SJCRH30 (cell line): ENCODE results near the gene COL4A2. TPM values are rescaled to one million over a fixed set of nuclear protein-coding genes. Genes with fewer than 3 reads are reported as not detected.

ENCODE experiments used
- DNase-seq, 2 experiments: peaks; one replicate each; pipeline ENCODE4 v3.0.0-alpha.2; 2015 to 2020
- H3K27ac ChIP-seq: fragments of 250-450 bp; sonication (Bioruptor Pico); 2 replicates; pipeline ENCODE4 v1.5.1; 2020; ENCODE audit warnings: mild to moderate bottlenecking, moderate library complexity
- H3K27me3 ChIP-seq: fragments of 250-450 bp; sonication (Bioruptor Pico); 2 replicates; pipeline ENCODE4 v1.5.1; 2020; ENCODE audit warnings: mild to moderate bottlenecking, moderate library complexity
- H3K36me3 ChIP-seq: fragments of 250-450 bp; sonication (Bioruptor Pico); 2 replicates; pipeline ENCODE4 v1.5.1; 2020; ENCODE audit warnings: mild to moderate bottlenecking, moderate library complexity
- H3K4me1 ChIP-seq: fragments of 250-450 bp; sonication (Bioruptor Pico); 2 replicates; pipeline ENCODE4 v1.5.1; 2020; ENCODE audit warnings: mild to moderate bottlenecking, moderate library complexity
- H3K4me3 ChIP-seq: fragments of 250-450 bp; sonication (Bioruptor Pico); 2 replicates; pipeline ENCODE4 v1.5.1; 2020; ENCODE audit warnings: mild to moderate bottlenecking, moderate library complexity
- H3K9me3 ChIP-seq: fragments of 250-450 bp; sonication (Bioruptor Pico); replicated peaks from 2 replicates; pipeline ENCODE4 v1.5.1; 2020; ENCODE audit warnings: mild to moderate bottlenecking, moderate library complexity
- total RNA-seq: library from RNA; depleted of rRNA; stranded (reverse); fragments of >200 nt; shearing (Covaris generic); gene quantifications from 2 replicates; pipeline ENCODE4 v1.2.3, GENCODE V29; 2014

COL4A2 gene
- total RNA-seq, 1 experiment from 2014 or later, result 251 TPM

- Histone ChIP-seq H3K27ac (no peak overlapping the region), H3K9me3 (no peaks in the 10 kb centered on the region), H3K27me3 (no peaks in the 10 kb centered on the region), H3K36me3 (peaks cover 7% of the 10 kb centered on the region; the same call in 1 of the 2 replicates), H3K4me1 (no peaks in the 10 kb centered on the region), H3K4me3 (no peak overlapping the region)
- no peak for DNase-seq
Measured at GRCh38 chr13:110290826-110291225, 16.3 kb upstream of the COL4A2 start.

GRCh38 chr13:110291286-110291685 is 15.8 kb upstream of the COL4A2 start:
- no peak for DNase-seq
- Histone ChIP-seq H3K4me3 (no peak overlapping the region), H3K27me3 (no peaks in the 10 kb centered on the region), H3K27ac (no peak overlapping the region), H3K9me3 (no peaks in the 10 kb centered on the region), H3K4me1 (no peaks in the 10 kb centered on the region; the same call in 1 of the 2 replicates), H3K36me3 (peaks cover 6% of the 10 kb centered on the region; the same call in 1 of the 2 replicates)

DNA sequence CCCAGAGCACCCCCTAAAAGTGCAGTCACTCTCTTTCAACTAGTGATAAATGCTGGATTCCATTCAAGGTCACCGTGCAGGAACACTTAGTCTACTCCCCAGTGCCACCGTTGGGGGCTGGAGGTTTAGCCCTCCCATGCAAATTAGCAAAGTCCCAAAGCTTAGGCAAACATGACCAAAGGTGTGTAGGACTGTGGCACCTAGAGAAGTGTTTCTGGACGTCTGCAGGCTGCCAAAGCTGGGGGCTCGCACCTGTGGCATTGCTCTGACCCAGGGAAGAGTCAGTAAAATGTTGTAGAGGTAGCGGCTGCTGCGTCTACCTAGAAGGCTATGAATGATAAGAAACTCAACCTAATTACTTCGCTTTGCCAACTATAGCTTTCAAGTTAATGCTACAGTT is 14.0 kb upstream of the COL4A2 start:
- Histone ChIP-seq H3K27me3 (no peaks in the 10 kb centered on the region), H3K9me3 (0 out of 2 replicates have a peak, but pooled peaks cover under 1% of the 10 kb centered on the region), H3K4me1 (no peaks in the 10 kb centered on the region; the same call in 1 of the 2 replicates), H3K27ac (no peak overlapping the region), H3K36me3 (peaks cover 13% of the 10 kb centered on the region; the same call in 1 of the 2 replicates), H3K4me3 (no peak overlapping the region)
- DNase-seq, result no peak

GRCh38 chr13:110293649-110294048 is 13.4 kb upstream of the COL4A2 start:
- Histone ChIP-seq H3K27ac (no peak overlapping the region), H3K4me3 (no peak overlapping the region), H3K9me3 (0 out of 2 replicates have a peak, but pooled peaks cover 3% of the 10 kb centered on the region), H3K36me3 (peaks cover 17% of the 10 kb centered on the region; the same call in 1 of the 2 replicates), H3K4me1 (no peaks in the 10 kb centered on the region; the same call in 1 of the 2 replicates), H3K27me3 (no peaks in the 10 kb centered on the region)
- no peak for DNase-seq

DNA sequence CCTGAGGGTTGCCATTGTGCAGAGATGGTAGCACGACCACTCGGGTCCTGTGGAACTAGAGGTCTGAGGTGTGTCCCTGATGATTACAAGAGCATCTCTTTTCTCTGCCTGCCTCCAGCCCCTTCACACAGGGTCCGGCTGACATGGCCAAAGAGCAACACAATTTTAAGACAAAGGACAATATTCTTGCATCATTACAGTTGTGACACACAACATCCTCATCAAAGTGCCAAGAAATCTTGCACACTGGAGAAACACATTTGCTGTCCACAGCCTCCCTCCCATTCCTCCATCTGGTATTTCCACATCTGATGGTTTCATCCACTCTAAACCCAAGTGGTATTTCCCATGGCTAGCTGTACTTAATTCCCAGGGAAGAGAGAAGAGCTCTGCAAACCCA is 12.9 kb upstream of the COL4A2 start:
- Histone ChIP-seq H3K36me3 (peaks cover 18% of the 10 kb centered on the region; the same call in 1 of the 2 replicates), H3K9me3 (0 out of 2 replicates have a peak, but pooled peaks cover 3% of the 10 kb centered on the region), H3K4me3 (no peak overlapping the region), H3K27ac (no peak overlapping the region), H3K4me1 (no peaks in the 10 kb centered on the region; the same call in 1 of the 2 replicates), H3K27me3 (no peaks in the 10 kb centered on the region)
- no peak for DNase-seq

DNA sequence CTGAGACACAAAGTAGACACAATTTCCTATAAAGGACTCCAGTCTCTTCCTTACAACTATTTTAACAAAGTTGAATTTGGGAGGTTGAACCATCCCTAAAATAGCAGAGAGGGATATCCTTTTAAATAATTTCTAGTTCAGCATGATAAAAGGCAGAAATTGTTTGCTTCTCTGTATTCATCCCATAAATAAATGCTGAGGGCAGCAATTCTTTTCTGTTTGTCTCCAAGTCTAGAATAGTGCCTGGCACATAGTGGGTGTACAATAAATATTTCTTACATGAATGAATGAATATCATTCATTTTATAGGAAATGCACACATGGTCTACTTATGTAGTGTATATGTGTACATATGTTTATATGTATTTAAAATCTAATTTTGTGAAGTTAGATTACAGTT is 12.5 kb upstream of the COL4A2 start:
- no peak overlapping the region for H3K27ac ChIP-seq
- H3K9me3 ChIP-seq, result 0 out of 2 replicates have a peak, but pooled peaks cover 3% of the 10 kb centered on the region
- H3K36me3 ChIP-seq, result peaks cover 14% of the 10 kb centered on the region; the same call in 1 of the 2 replicates
- H3K4me1 ChIP-seq, result no peaks in the 10 kb centered on the region; the same call in 1 of the 2 replicates
- no peak overlapping the region for H3K4me3 ChIP-seq
- no peaks in the 10 kb centered on the region for H3K27me3 ChIP-seq
- DNase-seq, result no peak

GRCh38 chr13:110297011-110297410 is 10.1 kb upstream of the COL4A2 start:
- H3K27me3 ChIP-seq, result no peaks in the 10 kb centered on the region
- 0 out of 2 replicates have a peak, but pooled peaks cover 3% of the 10 kb centered on the region for H3K9me3 ChIP-seq
- no peaks in the 10 kb centered on the region; the same call in none of the 2 replicates for H3K4me1 ChIP-seq
- H3K27ac ChIP-seq, result no peak overlapping the region
- no peak for DNase-seq
- H3K36me3 ChIP-seq, result peaks cover 18% of the 10 kb centered on the region
- H3K4me3 ChIP-seq, result no peak overlapping the region

DNA sequence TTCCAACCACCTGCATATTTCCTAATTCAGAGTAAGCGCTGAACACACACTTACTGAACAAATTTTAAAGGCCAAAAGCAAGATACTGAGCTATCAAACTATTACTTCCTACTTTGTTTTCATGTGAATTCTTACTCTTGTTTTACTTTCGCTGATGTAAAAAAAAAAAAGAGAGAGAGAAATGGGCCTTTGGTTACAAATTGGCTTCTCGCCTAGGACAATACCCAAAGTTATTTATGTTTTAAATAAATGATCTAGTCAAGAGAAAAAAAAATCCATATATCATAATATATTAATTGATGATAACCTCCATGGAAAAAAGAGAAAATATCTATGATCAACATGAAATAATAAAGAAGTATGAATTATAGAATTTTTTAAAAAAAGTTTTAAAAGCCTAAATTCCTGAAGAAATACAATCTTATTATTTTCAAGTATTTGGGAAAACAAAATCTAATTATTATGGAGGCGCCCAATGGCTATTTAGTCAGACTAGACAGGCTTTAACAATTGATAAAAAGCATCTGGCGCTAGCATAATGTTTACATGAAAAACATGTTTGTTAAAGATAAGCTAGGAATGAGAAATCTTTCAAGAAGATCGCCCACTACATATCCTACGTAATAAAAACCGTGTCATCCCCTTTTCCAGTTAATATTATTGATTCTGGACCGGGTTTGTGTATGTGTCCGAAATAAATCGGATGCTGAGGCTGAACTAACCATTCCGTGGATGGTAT is 9.1 kb upstream of the COL4A2 start:
- no peak for DNase-seq
- Histone ChIP-seq H3K27ac (no peak overlapping the region), H3K9me3 (0 out of 2 replicates have a peak, but pooled peaks cover 3% of the 10 kb centered on the region), H3K4me1 (no peaks in the 10 kb centered on the region; the same call in none of the 2 replicates), H3K27me3 (no peaks in the 10 kb centered on the region), H3K36me3 (peaks cover 18% of the 10 kb centered on the region), H3K4me3 (no peak overlapping the region)

GRCh38 chr13:110298505-110299282 is 8.4 kb upstream of the COL4A2 start:
- H3K9me3 ChIP-seq, result 0 out of 2 replicates have a peak, but pooled peaks cover 3% of the 10 kb centered on the region
- H3K27ac ChIP-seq, result no peak overlapping the region
- DNase-seq, result no peak
- H3K36me3 ChIP-seq, result peaks cover 24% of the 10 kb centered on the region
- H3K27me3 ChIP-seq, result no peaks in the 10 kb centered on the region
- H3K4me1 ChIP-seq, result no peaks in the 10 kb centered on the region; the same call in none of the 2 replicates
- H3K4me3 ChIP-seq, result no peak overlapping the region

DNA sequence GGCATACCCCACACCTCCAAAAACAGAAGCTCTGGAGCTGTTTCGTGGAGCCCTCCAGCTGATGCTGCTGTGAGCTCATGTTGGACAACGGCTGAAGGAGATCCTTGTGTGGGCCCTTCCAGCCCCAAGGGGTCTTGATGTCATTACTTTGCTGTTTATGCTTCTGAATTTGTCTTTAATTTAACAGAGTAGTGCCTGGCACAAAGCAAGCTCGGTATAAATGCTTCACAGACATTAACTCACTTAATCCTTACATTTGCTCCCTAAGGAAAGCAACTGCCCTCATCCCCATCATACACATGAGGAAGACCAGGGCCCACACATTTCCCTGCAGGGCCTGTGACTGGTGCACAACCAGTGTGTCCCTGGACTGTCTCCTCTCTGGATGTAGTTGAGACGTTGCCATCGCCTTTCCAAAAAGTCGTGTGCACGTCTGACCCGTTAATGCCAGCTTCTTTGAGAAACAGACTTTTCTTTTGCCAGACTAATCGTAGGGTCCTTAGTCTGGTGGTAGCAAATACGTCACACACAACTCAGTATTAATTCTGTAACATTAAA is 7.7 kb upstream of the COL4A2 start:
- DNase-seq, result no peak
- no peaks in the 10 kb centered on the region; the same call in none of the 2 replicates for H3K4me1 ChIP-seq
- no peak overlapping the region for H3K27ac ChIP-seq
- peaks cover 28% of the 10 kb centered on the region for H3K36me3 ChIP-seq
- H3K27me3 ChIP-seq, result no peaks in the 10 kb centered on the region
- no peak overlapping the region for H3K4me3 ChIP-seq
- 0 out of 2 replicates have a peak, but pooled peaks cover 3% of the 10 kb centered on the region for H3K9me3 ChIP-seq

DNA sequence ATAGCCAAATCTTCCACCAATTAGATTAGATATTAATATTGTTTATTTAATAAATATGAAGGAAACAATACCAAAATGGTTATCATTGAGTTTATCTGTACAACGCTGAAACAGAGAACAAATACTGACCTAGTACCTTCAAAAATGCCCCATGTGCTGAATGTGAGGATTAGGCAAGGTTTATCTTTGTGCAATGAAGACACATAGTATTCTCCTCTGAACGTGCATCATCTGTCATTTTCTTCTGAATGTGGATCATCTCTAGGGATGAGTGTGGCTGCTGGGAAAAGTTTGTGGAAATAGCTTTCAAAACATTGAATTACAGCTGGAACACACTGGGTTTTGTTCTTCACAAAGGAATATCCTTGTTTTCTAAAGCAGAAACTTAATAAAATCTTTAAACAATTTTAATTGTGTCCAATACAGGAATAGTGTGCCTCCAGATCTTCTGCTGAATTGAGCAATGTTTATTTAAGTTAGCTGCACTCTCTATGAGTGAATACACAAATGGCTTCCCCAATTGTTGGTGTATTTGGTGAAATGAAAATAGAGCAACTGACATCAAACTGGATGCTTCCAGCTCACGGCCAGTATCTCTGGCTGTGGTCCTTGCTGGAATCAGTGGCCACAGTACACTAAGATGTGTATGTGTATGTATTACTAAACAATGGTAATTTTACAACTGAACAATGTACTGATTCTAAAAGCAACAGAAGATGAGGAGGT is 6.8 kb upstream of the COL4A2 start:
- Histone ChIP-seq H3K27me3 (no peaks in the 10 kb centered on the region), H3K36me3 (peaks cover 28% of the 10 kb centered on the region), H3K4me1 (peaks cover 5% of the 10 kb centered on the region), H3K9me3 (0 out of 2 replicates have a peak, but pooled peaks cover 3% of the 10 kb centered on the region), H3K27ac (no peak overlapping the region), H3K4me3 (no peak overlapping the region)
- DNase-seq, result no peak

GRCh38 chr13:110301083-110301482 is 6.0 kb upstream of the COL4A2 start:
- DNase-seq, result no peak
- Histone ChIP-seq H3K4me1 (peaks cover 6% of the 10 kb centered on the region), H3K27ac (no peak overlapping the region)

GRCh38 chr13:110301606-110302553 is 5.2 kb upstream of the COL4A2 start:
- no peak overlapping the region for H3K27ac ChIP-seq
- H3K9me3 ChIP-seq, result 0 out of 2 replicates have a peak, but pooled peaks cover 3% of the 10 kb centered on the region
- H3K4me3 ChIP-seq, result no peak overlapping the region
- peaks cover 6% of the 10 kb centered on the region for H3K4me1 ChIP-seq
- no peaks in the 10 kb centered on the region for H3K27me3 ChIP-seq
- H3K36me3 ChIP-seq, result peaks cover 26% of the 10 kb centered on the region
- no peak for DNase-seq

More at GRCh38 chr13:110301083-110301482, 6.0 kb upstream of the COL4A2 start:
- Histone ChIP-seq H3K36me3 (peaks cover 28% of the 10 kb centered on the region), H3K4me3 (no peak overlapping the region), H3K9me3 (0 out of 2 replicates have a peak, but pooled peaks cover 3% of the 10 kb centered on the region), H3K27me3 (no peaks in the 10 kb centered on the region)
